ENCODE results near the gene CDIP1.

The CDIP1 gene

DNA sequence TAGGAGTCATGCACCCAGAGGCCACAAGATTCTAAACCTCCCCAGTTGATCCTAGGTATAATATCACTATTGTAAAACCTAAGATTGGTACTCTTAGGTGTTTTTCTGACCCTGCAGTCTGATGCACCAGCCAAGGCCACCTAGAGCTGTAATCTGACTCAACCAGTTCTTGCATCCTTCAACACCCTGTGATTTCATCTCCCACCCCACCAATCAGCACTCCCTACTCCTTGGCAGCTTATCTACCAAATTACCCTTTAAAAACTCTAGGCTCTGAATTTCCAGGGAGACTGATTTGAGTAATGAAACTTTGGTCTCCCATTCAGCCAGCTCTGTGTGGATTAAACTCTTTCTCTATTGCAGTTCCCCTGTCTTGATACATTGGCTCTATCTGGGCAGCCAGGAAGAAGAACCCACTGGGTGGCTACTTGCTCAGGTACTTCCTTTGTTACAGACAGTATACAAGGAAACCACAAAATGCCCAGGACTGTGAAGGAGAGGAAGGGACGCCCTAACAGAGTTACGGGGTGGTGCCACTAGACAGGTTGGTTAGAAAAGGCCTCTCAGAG, 1.2 kb upstream of the CDIP1 start:
- DNase-seq (ENCODE audit: low read depth in 3 of 3), result no peak

DNA sequence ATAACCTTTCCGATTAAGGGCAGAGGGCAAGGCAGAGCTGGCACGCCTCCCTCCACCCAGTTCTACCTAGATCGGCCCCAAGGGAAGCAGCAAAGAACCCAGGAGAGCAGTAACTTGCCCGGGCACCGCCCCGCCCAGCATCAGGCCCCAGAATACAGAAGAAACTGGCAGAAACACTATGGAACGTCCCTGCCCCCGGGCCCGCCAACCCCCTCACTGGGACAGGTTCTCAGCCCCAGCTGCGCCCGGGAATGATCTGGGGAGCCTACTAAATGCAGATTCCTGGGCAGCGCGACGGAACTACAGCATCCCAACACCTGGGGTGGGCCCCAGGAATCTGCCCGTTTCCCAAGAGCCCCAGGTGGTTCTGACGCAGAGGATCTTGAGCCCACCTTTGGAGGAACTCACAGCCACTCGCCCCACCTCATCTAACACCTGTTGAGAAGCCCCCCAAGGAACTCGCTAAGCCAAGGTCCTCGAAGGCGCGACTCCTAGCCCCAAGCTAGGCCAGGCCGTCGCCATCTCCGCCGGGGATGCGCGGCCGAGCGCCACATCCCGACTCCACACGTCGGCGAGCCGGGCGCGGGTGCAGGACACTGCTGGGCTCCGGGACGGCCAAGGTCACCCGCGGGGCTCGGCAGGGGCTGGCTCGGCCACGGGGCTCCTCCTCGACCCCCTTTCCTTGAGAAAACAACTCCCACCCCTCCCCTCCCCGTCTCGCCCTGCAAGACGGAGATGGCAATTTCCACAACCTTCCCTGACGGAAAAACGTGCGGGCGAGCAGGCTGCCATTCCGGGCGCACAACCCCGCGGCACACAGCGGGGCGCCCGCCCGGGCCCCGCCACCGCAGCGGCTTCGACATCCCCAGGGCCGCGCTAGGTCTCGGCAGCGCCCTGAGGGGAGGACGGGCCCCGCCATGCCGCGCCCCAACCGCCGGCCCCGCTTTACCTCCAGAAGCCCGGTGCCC, 913 bp downstream of the CDIP1 start:
- no peak for DNase-seq (ENCODE audit: low read depth in 3 of 3)

DNA sequence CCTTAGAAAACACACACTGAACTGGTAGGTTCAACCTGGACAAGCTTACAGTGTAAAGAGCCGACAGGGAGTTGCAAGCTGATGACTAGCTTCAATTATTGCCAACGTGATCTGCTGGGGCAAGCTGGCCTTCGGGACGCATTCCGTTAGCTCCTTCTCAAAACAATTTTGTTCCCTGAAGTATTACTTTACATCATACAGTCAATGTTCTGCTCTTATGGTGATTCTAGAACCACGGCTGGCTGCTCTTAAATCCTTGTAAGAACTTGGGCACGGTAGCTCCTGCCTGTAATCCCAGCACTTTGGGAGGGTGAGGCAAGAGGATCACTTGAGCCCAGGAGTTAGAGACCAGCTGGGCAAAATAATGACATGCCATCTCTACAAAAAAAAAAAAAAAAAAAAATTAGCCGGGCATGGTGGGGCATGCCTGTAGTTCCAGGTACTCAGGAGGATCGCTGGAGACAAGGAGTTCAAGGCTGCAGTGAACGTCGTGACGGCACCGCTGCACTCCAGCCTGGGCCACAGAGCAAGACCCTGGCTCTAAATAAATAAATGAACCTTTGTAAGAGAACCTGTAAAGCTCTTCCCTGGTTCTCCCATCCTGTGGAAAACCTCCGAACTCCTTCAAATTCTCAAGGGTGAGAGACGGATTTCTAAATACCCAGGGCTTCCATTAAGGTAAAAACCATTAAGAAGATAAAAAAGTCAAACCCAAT, 2.0 kb downstream of the CDIP1 start:
- DNase-seq (ENCODE audit: low read depth in 3 of 3), result no peak

DNA sequence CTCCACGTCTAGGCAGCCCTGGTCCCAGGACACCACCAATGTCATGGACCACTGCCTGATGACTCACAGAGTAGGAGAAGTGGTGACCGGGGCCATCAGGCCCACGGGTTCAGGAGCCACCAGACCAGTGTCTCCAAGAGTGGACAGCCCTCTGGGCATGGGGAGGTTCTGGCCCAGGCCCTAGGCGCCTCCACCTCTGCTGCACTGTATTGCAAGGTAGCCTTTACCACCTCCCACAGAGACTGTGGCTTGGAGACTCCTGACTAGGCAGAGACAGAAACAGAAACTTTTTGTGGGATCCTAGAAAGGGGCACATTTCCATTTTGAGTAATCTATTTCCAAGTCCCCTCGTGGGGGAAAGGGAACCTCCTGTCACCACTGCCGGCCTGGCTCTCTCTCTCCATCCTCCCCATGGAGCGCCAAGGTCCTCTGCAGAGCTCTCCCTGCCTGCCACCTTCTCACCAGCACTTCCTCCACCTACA, 2.9 kb downstream of the CDIP1 start:
- DNase-seq (ENCODE audit: low read depth in 3 of 3), result no peak

DNA sequence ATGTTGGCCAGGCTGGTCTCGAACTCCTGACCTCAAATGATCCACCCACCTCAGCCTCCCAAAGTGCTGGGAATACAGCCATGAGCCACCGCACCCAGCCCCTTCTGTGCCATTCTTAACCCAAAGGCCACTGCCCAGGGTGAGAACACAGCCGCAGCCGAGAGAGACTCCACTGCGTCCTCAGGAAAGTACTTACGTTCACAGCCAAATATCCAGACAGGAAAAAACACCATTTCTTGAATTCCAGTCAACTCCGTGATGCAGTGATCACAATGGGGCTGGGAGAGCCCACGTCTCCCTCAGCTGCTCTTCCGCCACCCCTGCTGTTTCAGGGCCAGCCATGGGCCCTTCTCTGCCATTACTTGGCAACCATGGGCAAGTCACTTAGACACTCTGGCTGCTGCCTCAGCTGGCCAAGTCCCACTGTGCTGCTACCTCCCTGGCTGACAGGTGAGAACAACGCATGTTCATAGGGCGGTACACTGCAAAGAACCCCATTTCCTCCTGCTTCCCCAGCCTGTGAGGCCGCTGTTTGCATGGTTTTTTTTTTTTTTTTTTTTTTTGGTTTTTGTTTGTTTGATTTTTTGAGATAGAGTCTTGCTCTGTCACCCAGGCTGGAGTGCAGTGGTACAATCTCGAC, 4.3 kb downstream of the CDIP1 start:
- DNase-seq (ENCODE audit: low read depth in 3 of 3), result no peak

DNA sequence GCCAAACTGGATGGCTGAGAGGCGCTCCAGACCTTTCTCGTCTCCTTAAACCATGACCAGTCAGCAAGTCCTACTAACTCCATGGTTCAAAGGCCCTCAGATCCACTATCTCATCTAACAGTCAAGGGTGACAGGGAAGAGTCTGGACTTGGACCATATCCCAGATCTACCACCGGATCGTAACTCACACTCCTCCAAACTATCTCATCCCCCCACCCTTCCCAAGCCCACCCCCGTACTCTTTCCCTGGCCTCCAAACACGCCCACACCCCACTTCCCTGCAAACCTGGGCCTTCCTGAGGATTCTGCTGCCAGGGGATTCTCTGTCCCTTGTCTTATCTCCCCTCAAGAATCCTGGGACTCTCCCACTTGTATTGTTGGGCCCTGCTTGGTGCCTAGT, 5.1 kb downstream of the CDIP1 start:
- DNase-seq (ENCODE audit: low read depth in 3 of 3), result no peak

DNA sequence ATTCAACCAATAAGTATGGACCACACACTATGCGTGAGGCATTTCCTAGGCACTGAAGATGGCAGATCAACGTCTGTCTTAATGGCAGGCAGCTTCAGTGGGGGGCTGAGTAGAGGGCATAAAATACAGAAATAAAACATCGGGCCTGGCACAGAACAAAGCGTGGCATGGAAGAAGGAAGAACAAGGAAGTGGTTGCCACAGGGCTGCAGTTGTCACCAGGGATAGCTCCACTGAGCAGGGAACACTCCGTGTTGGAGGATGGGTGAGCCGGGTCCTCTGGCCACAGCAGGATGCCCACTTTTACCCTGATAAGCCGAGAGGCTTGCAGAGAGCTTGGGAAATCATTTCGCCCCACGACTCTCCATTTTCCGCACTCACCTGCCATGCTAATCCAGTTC, 6.3 kb downstream of the CDIP1 start:
- DNase-seq (ENCODE audit: low read depth in 3 of 3), result no peak

DNA sequence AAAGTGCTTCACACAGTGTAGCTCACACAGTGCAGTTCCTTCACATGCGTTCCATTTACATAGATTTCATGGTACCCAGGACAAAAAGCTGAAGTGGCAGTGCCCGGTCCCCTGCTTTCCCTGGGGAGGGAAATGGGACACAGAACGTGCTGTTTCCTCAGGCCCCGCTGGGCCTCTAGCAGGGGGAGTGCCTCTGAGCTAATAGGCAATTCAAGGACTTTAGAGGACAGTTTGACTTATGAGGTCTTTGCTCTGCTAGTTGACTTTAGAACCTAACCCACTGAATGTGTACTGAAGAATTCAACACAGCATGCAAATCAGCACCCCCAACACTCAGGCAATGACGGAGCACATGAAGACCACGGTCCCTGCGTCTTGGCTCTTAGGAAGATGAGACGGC, 6.8 kb downstream of the CDIP1 start:
- no peak for DNase-seq (ENCODE audit: low read depth in 3 of 3)

DNA sequence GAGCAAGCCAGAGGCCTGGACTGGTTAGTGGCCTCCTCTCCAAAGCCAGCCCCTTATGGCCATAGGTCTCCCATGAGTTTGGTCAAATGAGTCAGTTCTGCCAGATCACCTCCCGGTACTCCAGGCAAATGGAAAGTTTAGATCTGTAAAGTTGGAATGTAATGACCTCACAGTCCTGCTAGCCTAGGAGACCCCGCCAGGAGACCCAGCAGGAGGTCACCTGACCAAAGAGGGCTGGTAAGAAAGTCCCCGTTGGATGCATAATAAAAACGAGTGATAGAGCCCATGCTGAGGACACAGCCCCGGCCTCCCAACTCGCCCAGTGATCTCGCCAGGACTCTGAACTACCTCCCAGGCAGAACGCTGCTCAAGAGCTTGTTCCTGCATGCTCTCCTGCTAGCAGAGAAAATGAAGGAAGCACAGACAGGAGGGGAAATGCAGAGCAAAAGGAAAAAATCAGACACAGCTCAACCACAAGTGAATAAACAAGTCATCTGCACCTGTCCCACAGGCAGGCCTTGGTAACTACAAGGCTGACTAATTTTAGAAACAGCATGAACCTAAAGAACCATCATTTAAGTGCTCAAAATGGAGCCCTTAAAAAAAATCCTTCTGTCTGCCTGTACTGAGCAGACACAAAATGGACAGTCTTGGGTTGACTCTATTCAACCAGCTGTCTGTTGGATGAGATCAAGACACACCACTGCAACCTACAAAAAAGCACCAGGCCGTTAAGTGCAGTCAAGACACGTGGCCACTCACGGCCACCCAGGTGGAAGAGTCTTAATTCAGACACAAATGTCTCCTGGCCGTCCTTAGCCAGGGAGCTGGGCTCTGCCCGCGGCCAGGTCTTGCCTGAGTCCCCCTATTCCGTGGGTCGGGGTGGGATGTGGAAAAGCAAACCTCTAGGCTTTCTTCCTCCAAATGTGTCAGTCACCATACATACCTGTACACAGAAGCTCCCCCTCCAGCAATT, 9.2 kb downstream of the CDIP1 start:
- DNase-seq (ENCODE audit: low read depth in 3 of 3), result no peak

DNA sequence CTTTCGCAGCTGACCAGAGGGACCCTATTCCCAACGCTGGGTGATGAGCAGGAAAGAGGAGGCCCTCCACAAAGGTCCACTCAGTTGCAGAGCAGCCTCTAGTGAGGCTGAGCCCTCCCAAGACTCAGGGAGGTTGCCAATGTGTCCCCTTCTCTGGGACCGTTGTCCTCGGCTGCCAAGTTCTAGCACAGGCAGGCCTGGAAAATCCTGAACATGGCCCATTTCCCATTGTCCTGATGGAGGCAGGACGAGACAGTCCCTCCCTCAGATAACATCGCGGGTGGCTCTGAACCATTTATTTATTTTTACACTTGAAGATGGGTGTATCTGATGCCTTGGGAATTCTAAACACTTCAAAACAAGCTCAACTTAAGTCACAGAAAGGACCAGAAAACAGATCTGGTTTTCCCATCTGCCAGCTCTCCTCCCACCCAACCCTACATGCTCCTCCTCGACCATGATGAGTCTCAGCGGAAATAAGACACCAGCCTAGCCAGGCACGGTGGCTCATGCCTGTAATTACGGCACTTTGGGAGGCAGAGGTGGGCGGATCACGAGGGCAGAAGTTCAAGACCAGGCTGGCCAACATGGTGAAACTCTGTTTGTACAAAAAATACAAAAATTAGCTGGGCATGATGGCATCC, 12.8 kb downstream of the CDIP1 start:
- no peak for DNase-seq (ENCODE audit: low read depth in 3 of 3)

DNA sequence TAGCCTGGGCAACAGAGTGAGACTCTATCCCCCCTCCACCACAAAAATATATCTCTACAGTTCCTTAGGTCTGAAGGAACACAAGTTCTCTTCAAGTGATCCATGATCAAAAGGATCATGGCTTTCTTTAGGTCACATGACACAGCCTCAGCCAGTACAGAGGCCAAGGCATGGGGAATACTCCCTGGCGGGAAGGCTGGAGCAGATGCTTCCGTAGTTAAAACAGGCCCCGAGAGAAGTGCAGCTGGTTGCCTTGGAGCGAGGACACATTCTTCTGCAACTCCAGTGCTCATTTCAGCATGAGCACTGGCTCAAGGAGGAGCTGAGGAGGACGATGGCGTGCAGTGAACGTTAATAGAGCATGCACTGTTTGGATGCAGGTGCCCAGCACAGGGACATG, 13.5 kb downstream of the CDIP1 start:
- DNase-seq (ENCODE audit: low read depth in 3 of 3), result no peak

DNA sequence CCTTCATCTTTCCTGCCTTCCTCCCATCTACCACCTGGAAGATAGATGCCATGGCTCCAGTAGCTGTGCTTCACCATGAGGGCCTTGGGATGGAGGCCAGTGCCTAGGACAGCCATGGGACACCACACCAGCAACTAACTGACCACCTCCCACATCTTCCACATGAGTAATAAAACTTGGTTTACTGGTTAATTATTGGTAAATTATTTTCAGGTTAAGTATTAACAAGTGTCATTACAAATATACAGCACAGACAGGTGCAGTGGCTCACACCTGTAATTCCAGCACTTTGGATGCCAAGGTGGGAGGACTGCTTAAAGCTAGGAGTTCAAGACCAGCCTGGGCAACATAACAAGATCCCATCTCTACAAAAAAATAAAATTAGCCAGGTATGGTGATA, 14.0 kb downstream of the CDIP1 start:
- DNase-seq (ENCODE audit: low read depth in 3 of 3), result no peak

DNA sequence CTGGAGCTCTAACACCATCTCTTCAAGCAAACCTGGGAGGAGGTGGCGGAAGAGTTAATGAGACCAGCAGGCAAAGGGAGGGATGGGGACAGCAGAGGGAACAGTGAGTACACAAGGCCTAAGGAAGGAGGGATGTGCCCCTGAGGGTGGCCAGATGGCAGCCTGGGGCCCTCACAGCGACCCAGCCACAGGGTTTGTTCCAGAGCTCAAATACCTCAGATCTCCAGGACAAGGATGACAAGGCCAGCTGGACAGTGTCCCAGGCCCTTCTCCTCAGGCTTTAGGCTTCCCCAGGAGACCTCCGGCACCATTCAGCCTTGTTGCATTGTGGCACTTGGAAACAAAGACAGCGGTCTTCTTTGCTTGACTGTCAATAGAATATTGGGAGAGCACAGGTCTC, 14.9 kb downstream of the CDIP1 start:
- no peak for DNase-seq (ENCODE audit: low read depth in 3 of 3)

DNA sequence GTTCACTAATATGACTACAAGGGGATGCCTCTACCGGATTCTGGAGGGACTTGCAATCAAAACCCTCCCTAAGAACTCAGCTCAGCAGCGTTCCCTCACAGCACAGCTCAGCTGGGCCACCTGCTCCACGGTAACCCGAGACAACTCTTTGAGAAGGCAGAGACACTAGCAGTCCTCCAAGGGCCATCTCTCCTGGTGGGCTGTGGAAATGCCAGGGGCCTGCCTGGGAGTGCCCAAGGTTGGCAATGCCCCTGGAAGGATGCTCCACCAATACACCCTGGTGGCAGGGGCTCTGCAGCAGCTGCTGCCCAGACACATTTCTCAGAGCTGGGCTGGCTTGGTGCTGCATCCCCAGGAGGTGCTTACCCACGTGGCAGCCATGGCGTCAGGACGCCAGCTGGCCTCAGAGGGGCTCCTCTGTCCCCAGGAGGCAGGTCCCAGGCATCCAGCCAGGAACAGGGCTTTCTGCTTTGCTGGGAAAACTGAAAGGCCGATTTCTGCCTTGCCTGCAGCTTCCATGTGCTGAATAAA, 16.5 kb downstream of the CDIP1 start:
- no peak for DNase-seq (ENCODE audit: low read depth in 3 of 3)

DNA sequence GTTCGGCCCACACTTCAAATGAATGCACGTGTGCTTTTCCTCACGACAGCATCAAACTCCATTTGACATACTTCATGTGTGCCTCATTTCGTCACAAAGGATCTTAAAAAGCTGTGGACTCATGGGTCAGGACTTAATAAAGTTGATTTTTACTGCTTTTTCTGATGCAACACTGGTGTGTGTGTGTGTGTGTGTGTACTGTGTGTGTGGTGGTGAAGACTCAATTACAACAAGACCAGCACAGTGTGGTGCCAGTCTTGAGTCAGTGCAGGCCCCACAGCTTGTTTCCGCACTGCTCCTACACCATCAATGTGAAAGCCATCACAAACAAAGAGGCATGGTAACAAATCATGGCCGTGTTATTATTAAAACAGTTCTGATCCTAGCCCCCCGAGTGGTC, 17.7 kb downstream of the CDIP1 start:
- no peak for DNase-seq (ENCODE audit: low read depth in 3 of 3)

DNA sequence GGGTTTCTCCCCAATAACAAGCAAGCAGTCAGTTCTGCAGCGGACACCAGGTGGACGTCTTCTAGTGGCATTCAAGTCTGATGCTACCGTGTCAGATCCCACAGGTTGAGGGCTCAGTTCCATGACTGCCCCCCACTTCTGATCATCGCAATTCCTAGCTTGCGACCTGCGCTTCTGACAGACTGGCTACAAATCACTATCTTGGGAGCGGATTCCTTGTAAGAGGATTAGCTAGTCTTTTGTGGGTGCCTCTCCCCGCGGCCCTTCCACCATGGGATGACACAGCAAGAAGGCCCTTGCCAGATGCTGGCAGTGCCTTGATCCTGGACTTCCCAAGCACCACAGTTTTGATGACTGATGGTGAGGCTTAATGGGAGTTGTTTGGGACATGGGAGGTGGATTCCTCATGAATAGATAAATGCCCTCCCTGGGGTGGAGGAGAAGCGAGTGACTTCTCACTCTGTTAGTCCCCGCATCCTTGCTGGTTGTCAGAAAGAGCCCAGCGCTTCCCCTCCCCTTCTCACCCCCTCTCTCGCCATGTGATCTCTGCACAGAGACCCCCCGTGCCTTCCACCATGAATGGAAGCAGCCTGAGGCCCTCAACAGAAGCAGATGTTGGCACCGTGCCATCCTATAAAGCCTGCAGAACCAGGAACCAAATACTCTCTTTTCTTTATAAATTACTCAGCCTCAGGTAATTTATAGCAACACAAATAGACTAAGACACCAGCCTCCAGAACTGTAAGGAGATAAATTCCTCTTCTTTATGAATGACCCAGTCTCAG, 19.1 kb downstream of the CDIP1 start:
- DNase-seq (ENCODE audit: low read depth in 3 of 3), result no peak

DNA sequence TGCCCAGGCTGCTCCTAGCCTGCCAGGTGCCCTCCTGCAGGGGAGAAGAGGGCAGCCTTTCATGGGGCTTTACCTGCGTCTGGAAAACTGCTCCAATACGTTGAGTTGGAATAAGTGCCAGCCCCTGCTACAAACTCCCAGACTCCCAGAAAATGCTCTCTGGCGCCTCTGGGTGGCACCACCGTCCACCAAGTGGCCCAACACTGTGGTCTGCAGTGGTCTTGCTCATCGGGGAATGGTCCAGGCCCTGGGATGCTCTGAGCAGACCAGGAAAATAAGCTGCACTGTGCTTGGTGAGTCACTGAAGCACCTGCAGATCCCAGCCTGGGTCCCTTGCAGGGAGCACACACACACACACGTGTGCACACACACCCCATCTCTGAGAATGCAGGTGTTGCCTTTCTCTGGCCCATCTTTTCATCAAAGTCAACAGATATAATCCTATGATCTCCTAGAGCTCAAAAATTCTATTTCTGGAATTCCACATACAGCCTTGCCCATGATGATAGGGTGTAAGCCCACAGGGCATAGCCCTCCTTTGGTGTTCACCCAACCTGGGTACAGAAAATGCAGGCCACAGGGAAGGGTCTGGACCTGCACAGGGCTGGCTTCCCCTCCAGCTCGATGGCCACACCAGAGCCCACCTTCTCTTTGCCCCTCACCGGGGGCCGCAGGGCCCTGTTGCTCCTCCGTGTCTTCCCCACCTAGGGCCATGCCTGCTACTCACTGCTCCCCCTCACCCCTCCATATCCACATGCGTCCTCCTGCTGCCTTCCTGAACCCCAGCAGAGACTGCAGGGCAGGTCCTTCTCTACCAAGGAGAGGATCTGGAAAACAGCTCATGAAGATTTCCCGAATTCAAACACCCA, 20.5 kb downstream of the CDIP1 start:
- no peak for DNase-seq (ENCODE audit: low read depth in 3 of 3)

DNA sequence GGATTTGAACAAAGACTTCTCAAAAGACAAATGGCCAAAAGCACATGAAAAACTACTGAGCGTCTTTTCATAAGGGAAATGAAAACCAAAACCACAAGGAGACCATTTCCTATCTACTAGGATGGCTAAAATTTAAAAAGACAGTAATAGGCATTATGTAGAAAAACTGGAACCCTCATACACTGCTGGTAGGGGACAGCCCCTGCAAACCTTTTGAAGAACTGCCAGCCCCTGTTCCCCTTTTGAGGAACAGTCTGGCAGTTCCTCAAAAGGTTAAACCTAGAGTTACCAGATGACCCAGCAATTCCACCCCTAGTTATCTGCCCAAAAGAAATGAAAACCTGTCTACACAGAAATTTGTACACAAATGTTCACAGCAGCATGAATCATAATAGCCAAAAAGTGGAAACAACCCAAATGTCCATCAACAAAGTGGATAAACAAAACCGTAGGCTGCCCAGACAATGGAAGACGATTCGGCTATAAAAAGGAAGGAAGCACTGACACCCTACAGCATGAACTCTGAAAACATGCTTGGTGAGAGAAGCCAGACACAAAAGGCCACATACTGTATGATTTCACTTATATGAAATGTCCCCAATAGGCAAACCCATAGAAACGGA, 22.9 kb downstream of the CDIP1 start:
- no peak for DNase-seq (ENCODE audit: low read depth in 3 of 3)
